Neural progenitor cell (in vitro differentiated cells): ENCODE results near the gene PIGQ. TPM values are rescaled to one million over a fixed set of nuclear protein-coding genes. Genes with fewer than 3 reads are reported as not detected.

Source experiments
- DNase-seq: peaks from one replicate; pipeline ENCODE4 v3.0.0-alpha.2; 2016; ENCODE audit warnings: low spot score
- H2AFZ ChIP-seq: fragments of 200-600 bp; sonication (generic); replicated peaks from 2 replicates; pipeline ENCODE4 v1.6.1; 2016; ENCODE audit warnings: antibody characterized with exemption
- H3F3A ChIP-seq: fragments of 200-600 bp; sonication (generic); 2 replicates; pipeline ENCODE4 v1.6.1; 2016; ENCODE audit warnings: antibody characterized with exemption, low read depth
- H3K27ac ChIP-seq: fragments of 200-600 bp; sonication (generic); 2 replicates; pipeline ENCODE4 v1.5.1; 2016; ENCODE audit warnings: mild to moderate bottlenecking
- H3K27me3 ChIP-seq: fragments of 200-600 bp; sonication (generic); 2 replicates; pipeline ENCODE4 v1.6.1; 2016; ENCODE audit warnings: mild to moderate bottlenecking, moderate library complexity
- H3K36me3 ChIP-seq: fragments of 200-600 bp; sonication (generic); 2 replicates; pipeline ENCODE4 v1.5.1; 2016
- H3K4me1 ChIP-seq: fragments of 200-600 bp; sonication (generic); 2 replicates; pipeline ENCODE4 v1.6.1; 2016; ENCODE audit warnings: mixed run types
- H3K4me2 ChIP-seq: fragments of 200-600 bp; sonication (generic); 2 replicates; pipeline ENCODE4 v1.6.1; 2016
- H3K4me3 ChIP-seq: fragments of 200-600 bp; sonication (generic); 2 replicates; pipeline ENCODE4 v1.5.1; 2016
- H3K79me2 ChIP-seq: fragments of 200-600 bp; sonication (generic); 2 replicates; pipeline ENCODE4 v1.6.1; 2016; ENCODE audit warnings: low read depth
- H3K9ac ChIP-seq: fragments of 200-600 bp; sonication (generic); 2 replicates; pipeline ENCODE4 v1.6.1; 2016
- H3K9me3 ChIP-seq: fragments of 200-600 bp; sonication (generic); 2 replicates; pipeline ENCODE4 v1.5.1; 2016; ENCODE audit warnings: low read depth
- H4K20me1 ChIP-seq: fragments of 200-600 bp; sonication (generic); 2 replicates; pipeline ENCODE4 v1.6.1; 2016; ENCODE audit warnings: low read depth
- H3K27ac Mint-ChIP-seq: 3 replicates; pipeline ENCODE4 v1.8.0; 2021; ENCODE audit warnings: mixed read lengths
- H3K27me3 Mint-ChIP-seq: 2 replicates; pipeline ENCODE4 v1.8.0; 2022; ENCODE audit warnings: low read depth, mild to moderate bottlenecking, inconsistent platforms, moderate library complexity, mixed read lengths; ENCODE audit not compliant: insufficient read depth
- H3K36me3 Mint-ChIP-seq: 3 replicates; pipeline ENCODE4 v1.8.0; 2021; ENCODE audit warnings: mixed read lengths
- H3K4me1 Mint-ChIP-seq: 3 replicates; pipeline ENCODE4 v1.8.0; 2021; ENCODE audit warnings: mixed read lengths
- H3K4me3 Mint-ChIP-seq: 3 replicates; pipeline ENCODE4 v1.8.0; 2021; ENCODE audit warnings: mild to moderate bottlenecking, moderate library complexity, mixed read lengths
- H3K9me3 Mint-ChIP-seq: 3 replicates; pipeline ENCODE4 v1.8.0; 2020; ENCODE audit warnings: mixed read lengths
- CTCF ChIP-seq: fragments of 200-600 bp; sonication (generic); IDR thresholded peaks from 2 replicates; pipeline ENCODE4 v1.5.1; 2017; ENCODE audit warnings: antibody characterized with exemption, mild to moderate bottlenecking
- EZH2 ChIP-seq: fragments of 200-600 bp; sonication (generic); IDR thresholded peaks from 2 replicates; pipeline ENCODE4 v1.6.1; 2017; ENCODE audit warnings: antibody characterized with exemption, mild to moderate bottlenecking, moderate library complexity
- EZH2phosphoT487 ChIP-seq: fragments of 200-600 bp; sonication (generic); IDR thresholded peaks from 2 replicates; pipeline ENCODE4 v1.6.1; 2017; ENCODE audit warnings: antibody characterized with exemption
- total RNA-seq: library from RNA; depleted of rRNA; stranded (reverse); fragments of >200 nt; gene quantifications from 2 replicates; pipeline ENCODE4 v1.2.3, GENCODE V29; 2015; ENCODE audit warnings: low replicate concordance

PIGQ gene
- 16.1 and 60.7 TPM in 2 replicates for total RNA-seq

- no peaks in the 10 kb centered on the region for H3K36me3 ChIP-seq
- peaks cover 4% of the 10 kb centered on the region for H3K27me3 Mint-ChIP-seq
- no peaks in the 10 kb centered on the region for H3K9me3 Mint-ChIP-seq
- peak within 1 kb of the TSS; percentile 91 for H3K4me2 ChIP-seq
- H3K27me3 ChIP-seq: no peaks in the 10 kb centered on the region
- peak within 1 kb of the TSS; percentile 93 for H3K4me3 Mint-ChIP-seq
- peak within 1 kb of the TSS; percentile 94 for H3K9ac ChIP-seq
- H2AFZ ChIP-seq: peak within 1 kb of the TSS; percentile 99
- TF ChIP-seq CTCF (no peak), EZH2phosphoT487 (no peak), EZH2 (no peak)
- peaks cover 34% of the 10 kb centered on the region for H3K4me1 Mint-ChIP-seq
- peaks cover 13% of the 10 kb centered on the region for H3K4me1 ChIP-seq
- H3K36me3 Mint-ChIP-seq: no peaks in the 10 kb centered on the region
- peak; percentile 90 for DNase-seq
- H3F3A ChIP-seq: peaks cover 8% of the 10 kb centered on the region
- H3K9me3 ChIP-seq: no peaks in the 10 kb centered on the region
- H3K79me2 ChIP-seq: peaks cover 9% of the 10 kb centered on the region
- no peak within 1 kb of the TSS for H3K27ac ChIP-seq
- peak within 1 kb of the TSS; percentile 99 for H3K4me3 ChIP-seq
- peaks cover 14% of the 10 kb centered on the region for H4K20me1 ChIP-seq
- H3K27ac Mint-ChIP-seq: peak within 1 kb of the TSS; percentile 96
Observed at GRCh38 chr16:569445-570254, at the start of gene PIGQ. PIGQ (plus strand) TSS chr16:569968; CDS start chr16:574075, 4,107 bp downstream.

GRCh38 chr16:520847-521246 is 48.9 kb upstream of the PIGQ start:
- no peaks in the 10 kb centered on the region for H3K4me1 ChIP-seq
- no peak overlapping the region for H3K9ac ChIP-seq
- H3K27me3 ChIP-seq: no peaks in the 10 kb centered on the region
- no peak overlapping the region for H3K4me3 ChIP-seq
- no peak overlapping the region for H3K27ac ChIP-seq
- H3K4me1 Mint-ChIP-seq: peaks cover 6% of the 10 kb centered on the region
- H3K79me2 ChIP-seq: peaks cover 3% of the 10 kb centered on the region
- no peak for DNase-seq
- no peak for TF ChIP-seq EZH2phosphoT487
- no peak for TF ChIP-seq EZH2
- TF ChIP-seq CTCF: no peak
- peaks cover 3% of the 10 kb centered on the region for H3K27me3 Mint-ChIP-seq
- H3K27ac Mint-ChIP-seq: no peak overlapping the region
- no peak overlapping the region for H2AFZ ChIP-seq
- no peaks in the 10 kb centered on the region for H3K36me3 ChIP-seq
- H3K4me3 Mint-ChIP-seq: no peak overlapping the region
- H4K20me1 ChIP-seq: peaks cover 22% of the 10 kb centered on the region
- H3K9me3 ChIP-seq: no peaks in the 10 kb centered on the region
- H3K4me2 ChIP-seq: no peak overlapping the region
- peaks cover 7% of the 10 kb centered on the region for H3F3A ChIP-seq
- peaks cover 7% of the 10 kb centered on the region for H3K36me3 Mint-ChIP-seq
- no peaks in the 10 kb centered on the region for H3K9me3 Mint-ChIP-seq

GRCh38 chr16:521381-522210 is 48.2 kb upstream of the PIGQ start:
- peaks cover 9% of the 10 kb centered on the region for H3K4me1 Mint-ChIP-seq
- H4K20me1 ChIP-seq: peaks cover 29% of the 10 kb centered on the region
- H3K27ac Mint-ChIP-seq: no peak overlapping the region
- no peak overlapping the region for H3K27ac ChIP-seq
- no peak for DNase-seq
- H3K4me2 ChIP-seq: no peak overlapping the region
- no peaks in the 10 kb centered on the region for H3K9me3 Mint-ChIP-seq
- H3K4me3 Mint-ChIP-seq: no peak overlapping the region
- no peak for TF ChIP-seq EZH2
- peak; percentile 35 for TF ChIP-seq CTCF
- H3K79me2 ChIP-seq: peaks cover 10% of the 10 kb centered on the region
- peaks cover 5% of the 10 kb centered on the region for H3K36me3 Mint-ChIP-seq
- H3K4me1 ChIP-seq: no peaks in the 10 kb centered on the region
- no peaks in the 10 kb centered on the region for H3K9me3 ChIP-seq
- no peaks in the 10 kb centered on the region for H3K27me3 ChIP-seq
- no peak overlapping the region for H3K4me3 ChIP-seq
- no peak overlapping the region for H2AFZ ChIP-seq
- H3F3A ChIP-seq: peaks cover 7% of the 10 kb centered on the region
- H3K36me3 ChIP-seq: no peaks in the 10 kb centered on the region
- H3K9ac ChIP-seq: no peak overlapping the region
- peaks cover 5% of the 10 kb centered on the region for H3K27me3 Mint-ChIP-seq
